ENCODE measurements around the gene FBXL19. TPM values are rescaled to one million over a fixed set of nuclear protein-coding genes. Genes with fewer than 3 reads are reported as not detected.

The FBXL19 gene
- total RNA-seq, 2 donors from 2014 or later: 8.6 to 21.1 TPM

- H3K9me3 ChIP-seq: no peaks in the 10 kb centered on the region
- DNase-seq (no peak), ATAC-seq (no peak)
- intact Hi-C loops (cut with DNase I): no loop called here
- H3K27me3 ChIP-seq: no peaks in the 10 kb centered on the region
- TF ChIP-seq POLR2A (IDR thresholded peaks at IDR 0.05): no peak
- TF ChIP-seq, protein P1, sequence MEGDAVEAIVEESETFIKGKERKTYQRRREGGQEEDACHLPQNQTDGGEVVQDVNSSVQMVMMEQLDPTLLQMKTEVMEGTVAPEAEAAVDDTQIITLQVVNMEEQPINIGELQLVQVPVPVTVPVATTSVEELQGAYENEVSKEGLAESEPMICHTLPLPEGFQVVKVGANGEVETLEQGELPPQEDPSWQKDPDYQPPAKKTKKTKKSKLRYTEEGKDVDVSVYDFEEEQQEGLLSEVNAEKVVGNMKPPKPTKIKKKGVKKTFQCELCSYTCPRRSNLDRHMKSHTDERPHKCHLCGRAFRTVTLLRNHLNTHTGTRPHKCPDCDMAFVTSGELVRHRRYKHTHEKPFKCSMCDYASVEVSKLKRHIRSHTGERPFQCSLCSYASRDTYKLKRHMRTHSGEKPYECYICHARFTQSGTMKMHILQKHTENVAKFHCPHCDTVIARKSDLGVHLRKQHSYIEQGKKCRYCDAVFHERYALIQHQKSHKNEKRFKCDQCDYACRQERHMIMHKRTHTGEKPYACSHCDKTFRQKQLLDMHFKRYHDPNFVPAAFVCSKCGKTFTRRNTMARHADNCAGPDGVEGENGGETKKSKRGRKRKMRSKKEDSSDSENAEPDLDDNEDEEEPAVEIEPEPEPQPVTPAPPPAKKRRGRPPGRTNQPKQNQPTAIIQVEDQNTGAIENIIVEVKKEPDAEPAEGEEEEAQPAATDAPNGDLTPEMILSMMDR (IDR thresholded peaks at IDR 0.05): no peak
- no peaks in the 10 kb centered on the region for H3K36me3 ChIP-seq (replicated peaks in 1 of 2; ENCODE audit: insufficient read depth in 1 of 2, low read depth in 2 of 2)
- H3K27ac ChIP-seq: no peak overlapping the region
- H3K4me3 ChIP-seq: no peak overlapping the region
- peaks cover 12% of the 10 kb centered on the region for H3K4me1 ChIP-seq
Observed at GRCh38 chr16:30944352-30944751, 21.0 kb downstream of the FBXL19 start.

GRCh38 chr16:30946671-30947540 lies 23.5 kb downstream of the FBXL19 start:
- no peaks in the 10 kb centered on the region for H3K36me3 ChIP-seq (replicated peaks in 1 of 2; ENCODE audit: insufficient read depth in 1 of 2, low read depth in 2 of 2)
- WGBS, 2 donors: 88 to 89% methylated on average over 23 to 35 of the region's 38 CpGs
- H3K27me3 ChIP-seq: no peaks in the 10 kb centered on the region
- ATAC-seq: no peak
- H3K9me3 ChIP-seq: no peaks in the 10 kb centered on the region
- DNase-seq: peak in 1 of 4 donors; percentile 44
- peaks cover 29% of the 10 kb centered on the region for H3K4me1 ChIP-seq
- no peak overlapping the region for H3K27ac ChIP-seq
- TF ChIP-seq, protein P1 (IDR thresholded peaks at IDR 0.05): no peak
- TF ChIP-seq POLR2A (IDR thresholded peaks at IDR 0.05): peak in 1 of 3 donors; percentile 20
- intact Hi-C loops (cut with DNase I): no loop called here
- no peak overlapping the region for H3K4me3 ChIP-seq

- DNase-seq (no peak), ATAC-seq (no peak)
- no peaks in the 10 kb centered on the region for H3K36me3 ChIP-seq (replicated peaks in 1 of 2; ENCODE audit: insufficient read depth in 1 of 2, low read depth in 2 of 2)
- H3K4me1 ChIP-seq: peaks cover 25% of the 10 kb centered on the region
- H3K9me3 ChIP-seq: no peaks in the 10 kb centered on the region
- TF ChIP-seq, protein P1 (IDR thresholded peaks at IDR 0.05): no peak
- no peak for TF ChIP-seq POLR2A (IDR thresholded peaks at IDR 0.05)
- H3K27ac ChIP-seq: peak overlapping the region in 3 of 4 donors; percentile 73 to 95 (median 85)
- intact Hi-C loops (cut with DNase I): no loop called here
- 85 to 88% methylated on average over 3 of the region's 3 CpGs for WGBS, 2 donors
- no peaks in the 10 kb centered on the region for H3K27me3 ChIP-seq
- H3K4me3 ChIP-seq: no peak overlapping the region
Observed at GRCh38 chr16:30947541-30947858, 24.1 kb downstream of the FBXL19 start.

DNA sequence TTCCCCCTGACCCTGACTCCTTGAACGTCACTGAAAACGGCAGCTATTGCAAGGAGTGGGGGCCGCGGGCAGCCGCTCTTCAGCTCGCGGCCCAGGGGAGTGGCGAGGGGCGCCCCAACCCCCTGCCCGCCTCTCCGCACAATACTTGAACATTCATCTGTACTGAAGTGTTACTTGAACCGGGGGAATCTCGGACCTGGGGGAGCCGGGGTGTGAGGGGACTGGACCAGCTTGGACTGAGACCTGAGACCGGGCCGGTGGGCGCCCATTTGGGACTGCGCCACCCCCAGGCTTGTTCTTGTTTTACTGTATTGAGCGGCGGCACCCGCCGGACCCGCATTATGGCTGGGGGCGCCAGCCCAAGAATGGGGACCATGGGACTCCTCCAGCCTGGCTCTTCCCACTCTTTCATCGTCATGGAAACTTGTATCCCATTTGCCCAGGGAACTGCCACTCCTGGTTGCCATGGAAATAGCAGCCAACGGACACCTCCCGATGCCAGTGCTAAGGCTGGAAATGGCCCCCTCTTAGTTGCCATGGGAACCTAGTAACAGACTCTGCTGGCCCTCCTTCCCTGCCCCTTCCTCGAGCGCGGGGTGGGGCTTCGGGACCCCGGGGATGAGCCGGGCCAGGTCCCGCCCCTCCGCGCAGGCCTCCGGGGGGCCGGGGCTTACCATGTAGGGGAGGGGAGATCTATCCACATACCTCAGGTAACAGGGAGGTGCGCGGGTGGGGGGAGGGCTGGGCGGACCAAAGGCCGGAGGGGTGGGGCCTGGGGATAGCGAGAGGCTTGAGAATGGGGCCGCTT lies 24.7 kb downstream of the FBXL19 start:
- Histone ChIP-seq H3K36me3 (replicated peaks in 1 of 2; ENCODE audit: insufficient read depth in 1 of 2, low read depth in 2 of 2) (no peaks in the 10 kb centered on the region), H3K9me3 (no peaks in the 10 kb centered on the region), H3K4me1 (peaks cover 25% of the 10 kb centered on the region), H3K4me3 (peak overlapping the region; percentile 56 to 71), H3K27me3 (no peaks in the 10 kb centered on the region), H3K27ac (peak overlapping the region; percentile 53 to 95 (median 79))
- 35 to 46% methylated on average over 29 to 43 of the region's 44 CpGs for WGBS, 2 donors
- DNase-seq (peak; percentile 88 to 95 (median 92)), ATAC-seq (peak; percentile 77)
- TF ChIP-seq, protein P1 (IDR thresholded peaks at IDR 0.05): no peak
- no peak for TF ChIP-seq POLR2A (IDR thresholded peaks at IDR 0.05)
- intact Hi-C loops (cut with DNase I): no loop called here

All from body of pancreas (tissue), 4 donors.